ENCODE measurements around the gene PLEKHO2. TPM values are rescaled to one million over a fixed set of nuclear protein-coding genes. Genes with fewer than 3 reads are reported as not detected.

PLEKHO2 gene
- total RNA-seq, 6 experiments from 2014 or later, result 3.9 to 11.8 (median 5.2) TPM

DNA sequence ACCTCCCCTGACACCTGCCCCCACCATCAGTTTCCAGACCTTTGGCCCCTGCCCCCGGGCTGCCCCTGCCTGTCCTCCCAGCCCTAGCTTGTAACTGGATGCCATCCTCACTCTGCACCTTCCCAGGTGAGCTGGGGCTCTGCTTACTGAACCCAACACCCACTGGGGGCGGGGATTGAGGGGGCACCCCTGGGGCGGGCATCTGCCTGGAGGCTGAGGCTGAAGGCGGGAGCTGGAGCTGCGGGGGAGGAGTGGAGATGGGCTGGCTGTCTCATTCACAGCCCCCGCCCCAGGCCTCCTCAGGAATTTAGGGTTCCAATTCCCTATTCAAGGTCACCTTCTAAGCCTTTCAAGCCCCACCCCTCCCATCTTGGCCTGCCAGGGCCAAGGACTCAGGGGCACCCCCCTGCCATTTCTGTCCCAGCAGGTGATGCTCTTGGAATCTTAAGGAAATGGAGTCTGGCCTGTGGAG is 33.9 kb upstream of the PLEKHO2 start:
- Histone ChIP-seq H3K4me1 (no peaks in the 10 kb centered on the region), H3K36me3 (no peaks in the 10 kb centered on the region), H3K9me3 (no peaks in the 10 kb centered on the region), H3K27me3 (no peaks in the 10 kb centered on the region), H3K27ac (no peak overlapping the region), H3K4me3 (no peak overlapping the region)
- DNase-seq (no peak), ATAC-seq (no peak)
- no CpG with 5 or more reads among the region's 6 CpGs for WGBS (ENCODE audit: insufficient coverage, low coverage, low lambda C conversion rate, missing lambda C conversion rate)
- intact Hi-C loops (cut with DNase I), result no loop called here
- TF ChIP-seq CTCF (IDR thresholded peaks at IDR 0.05) (no peak), POLR2A (IDR thresholded peaks at IDR 0.05) (no peak)

GRCh38 chr15:64808785-64809453 is 32.8 kb upstream of the PLEKHO2 start:
- 68% methylated on average over 7 of the region's 10 CpGs for WGBS (ENCODE audit: insufficient coverage, low coverage, low lambda C conversion rate, missing lambda C conversion rate)
- TF ChIP-seq CTCF (IDR thresholded peaks at IDR 0.05) (no peak), POLR2A (IDR thresholded peaks at IDR 0.05) (no peak)
- ATAC-seq (no peak), DNase-seq (no peak)
- peaks cover 0 to 7% (median 0%) of the 10 kb centered on the region in 4 donors for H3K4me1 ChIP-seq
- H3K27me3 ChIP-seq, result no peaks in the 10 kb centered on the region
- H3K27ac ChIP-seq, result no peak overlapping the region
- H3K4me3 ChIP-seq, result no peak overlapping the region
- intact Hi-C loops (cut with DNase I), result no loop called here
- no peaks in the 10 kb centered on the region for H3K36me3 ChIP-seq
- H3K9me3 ChIP-seq, result no peaks in the 10 kb centered on the region

DNA sequence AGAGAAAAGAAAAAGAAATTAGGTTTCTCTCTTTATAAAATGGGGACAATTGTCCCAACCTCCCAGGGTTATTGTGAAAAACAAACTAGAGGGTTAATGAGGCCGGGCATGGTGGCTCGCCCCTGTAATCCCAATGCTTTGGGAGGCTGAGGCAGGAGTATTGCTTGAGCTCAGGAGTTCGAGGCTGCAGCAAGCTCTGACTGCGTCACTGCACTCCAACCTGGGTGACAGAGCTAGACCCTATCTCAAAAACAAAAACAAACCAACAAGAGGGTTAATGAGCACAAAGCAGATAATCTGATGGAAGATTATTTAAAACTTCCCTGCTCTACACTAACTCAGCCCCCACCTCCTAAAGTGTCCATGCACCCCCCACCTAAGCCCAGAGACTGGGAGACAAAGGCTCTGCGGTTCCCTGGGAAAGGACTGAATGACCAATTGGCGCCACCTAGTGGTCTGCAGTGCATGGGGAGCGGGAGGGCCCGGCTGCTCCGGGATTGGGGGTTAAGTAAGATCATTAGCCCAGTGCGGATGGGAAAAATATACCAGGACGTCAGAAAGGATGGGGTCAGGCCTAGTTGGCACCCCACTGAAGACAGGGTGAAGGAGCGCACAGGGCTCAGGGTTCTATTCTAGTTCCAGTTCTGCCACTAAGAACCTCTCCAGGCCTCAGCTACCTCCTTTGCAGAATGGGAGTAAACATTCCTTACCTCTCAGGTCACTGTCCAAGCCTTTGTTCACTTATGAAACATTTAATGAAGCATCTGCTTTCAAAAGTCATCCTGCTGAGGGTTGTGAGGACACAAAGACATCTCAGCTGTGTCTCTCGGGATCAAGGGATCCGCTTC is 31.8 kb upstream of the PLEKHO2 start:
- no peaks in the 10 kb centered on the region for H3K36me3 ChIP-seq
- no peaks in the 10 kb centered on the region for H3K9me3 ChIP-seq
- peaks cover 0 to 7% (median 0%) of the 10 kb centered on the region in 4 donors for H3K4me1 ChIP-seq
- 32% methylated on average over 13 of the region's 14 CpGs for WGBS (ENCODE audit: insufficient coverage, low coverage, low lambda C conversion rate, missing lambda C conversion rate)
- H3K27me3 ChIP-seq, result no peaks in the 10 kb centered on the region
- ATAC-seq (peak; percentile 88 to 94 (median 92)), DNase-seq (peak; percentile 83 to 85 (median 84))
- intact Hi-C loops (cut with DNase I), result loop anchor here (5.0 kb wide), 1 partner anchor 78 kb away; no protein-coding TSS in a partner anchor
- TF ChIP-seq POLR2A (IDR thresholded peaks at IDR 0.05), result no peak
- TF ChIP-seq CTCF (IDR thresholded peaks at IDR 0.05), result peak; percentile 87 to 92 (median 90)
- no peak overlapping the region for H3K27ac ChIP-seq
- no peak overlapping the region for H3K4me3 ChIP-seq

GRCh38 chr15:64810497-64811326 is 31.0 kb upstream of the PLEKHO2 start:
- TF ChIP-seq POLR2A (IDR thresholded peaks at IDR 0.05) (no peak), CTCF (IDR thresholded peaks at IDR 0.05) (no peak)
- ATAC-seq (no peak), DNase-seq (no peak)
- H3K4me3 ChIP-seq, result no peak overlapping the region
- H3K36me3 ChIP-seq, result no peaks in the 10 kb centered on the region
- 83% methylated on average over 3 of the region's 6 CpGs for WGBS (ENCODE audit: insufficient coverage, low coverage, low lambda C conversion rate, missing lambda C conversion rate)
- peaks cover 0 to 7% (median 0%) of the 10 kb centered on the region in 4 donors for H3K4me1 ChIP-seq
- H3K9me3 ChIP-seq, result no peaks in the 10 kb centered on the region
- no peak overlapping the region for H3K27ac ChIP-seq
- no peaks in the 10 kb centered on the region for H3K27me3 ChIP-seq
- intact Hi-C loops (cut with DNase I), result loop anchor here (5.0 kb wide), 1 partner anchor 78 kb away; no protein-coding TSS in a partner anchor
